ENCODE results near the gene SCFD2. TPM values are rescaled to one million over a fixed set of nuclear protein-coding genes. Genes with fewer than 3 reads are reported as not detected.

The SCFD2 gene
- total and polyA plus RNA-seq, 10 of the 15 experiments (the other 5 are each of a cell fraction or from before 2014, with no cell fraction given), result 4.8 to 37.6 (median 24.9) TPM

DNA sequence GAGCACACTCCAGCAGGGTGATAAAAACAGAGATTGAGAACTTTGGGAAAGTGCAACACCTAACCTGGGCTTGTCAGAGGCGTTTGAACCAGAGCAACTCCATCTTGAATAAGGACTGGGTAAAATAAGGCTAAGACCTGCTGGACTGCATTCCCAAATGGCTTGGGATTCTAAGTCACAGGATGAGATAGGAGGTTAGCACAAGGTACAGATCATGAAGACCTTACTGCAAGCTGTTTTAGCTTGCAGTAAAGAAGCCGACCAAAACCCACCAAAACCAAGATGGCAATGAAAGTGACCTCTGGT is 43.9 kb downstream of the SCFD2 start:
- Histone ChIP-seq H3K4me1 (ENCODE audit: control insufficient read depth, insufficient read depth, low read length) (no peaks in the 10 kb centered on the region), H3K27me3 (replicated peaks in 1 of 2; ENCODE audit: control insufficient read depth in 2 of 2, insufficient read depth in 2 of 2, low read length in 1 of 2) (no peaks in the 10 kb centered on the region), H3K4me3 (no peak overlapping the region), H2AFZ (ENCODE audit: control insufficient read depth, low read depth, low read length) (no peak overlapping the region), H3K79me2 (ENCODE audit: control insufficient read depth, insufficient read depth, low read length) (no peaks in the 10 kb centered on the region), H3K27ac (ENCODE audit: control insufficient read depth, insufficient read depth) (no peak overlapping the region), H4K20me1 (ENCODE audit: control insufficient read depth, insufficient read depth) (no peaks in the 10 kb centered on the region), H3K9me3 (replicated peaks; ENCODE audit: control insufficient read depth, insufficient read depth, low read length) (no peaks in the 10 kb centered on the region; the same call in 2 of the 3 replicates), H3K4me2 (ENCODE audit: control insufficient read depth, insufficient read depth) (no peak overlapping the region), H3K9ac (ENCODE audit: control insufficient read depth, insufficient read depth, low read length) (no peak overlapping the region), H3K36me3 (ENCODE audit: control insufficient read depth in 2 of 2, insufficient read depth in 2 of 2, low read length in 1 of 2) (no peaks in the 10 kb centered on the region; a peak in 2 of 4 replicates)
- intact Hi-C loops (cut with micrococcal nuclease; ENCODE audit: unreplicated experiment) (no loop called here), in situ Hi-C loops (cut with MboI) (no loop called here)
- CTCF ChIA-PET, result no interaction called here
- BruUV-seq (replicated peaks), result no TSS peak
- FAIRE-seq, result no peak
- SMC1A ChIA-PET (ENCODE audit: uncharacterized antibody, unreplicated experiment), result interaction anchor here (1.4 kb wide), 1 partner anchor 14 kb away, joined by 6 read pairs; no protein-coding TSS in a partner anchor
- RAD21 ChIA-PET (ENCODE audit: unreplicated experiment), result no interaction called here
- no peak for ATAC-seq
- POLR2A ChIA-PET, result no interaction called here
- 73% methylated on average over 2 of the region's 2 CpGs for WGBS (ENCODE audit: insufficient coverage, insufficient replicate concordance, low lambda C conversion rate, missing lambda C conversion rate)
- DNase-seq (ENCODE audit: low read depth, low spot score), result no peak
- TF ChIP-seq CEBPZ (IDR thresholded peaks at IDR 0.05; ENCODE audit: low read depth, low read length) (no peak), ZNF622 (IDR thresholded peaks at IDR 0.05) (no peak), YY1 (IDR thresholded peaks at IDR 0.05; ENCODE audit: low read depth, low read length) (no peak), MXI1 (IDR thresholded peaks at IDR 0.05; ENCODE audit: low read depth, low read length) (no peak), CHD4 (IDR thresholded peaks at IDR 0.05) (no peak), RBBP5 (conservative IDR thresholded peaks at IDR 0.05) (no peak), CHD1 (IDR thresholded peaks at IDR 0.05; ENCODE audit: low read depth, low read length) (no peak), POLR2AphosphoS2 (IDR thresholded peaks at IDR 0.05; ENCODE audit: low read depth, low read length) (no peak), ATF7 (IDR thresholded peaks at IDR 0.05; ENCODE audit: low read depth) (no peak), TBL1XR1 (IDR thresholded peaks at IDR 0.05; ENCODE audit: low read depth, low read length) (no peak), EED (IDR thresholded peaks at IDR 0.05; ENCODE audit: low read depth) (no peak)
- TF ChIP-seq, protein P1, sequence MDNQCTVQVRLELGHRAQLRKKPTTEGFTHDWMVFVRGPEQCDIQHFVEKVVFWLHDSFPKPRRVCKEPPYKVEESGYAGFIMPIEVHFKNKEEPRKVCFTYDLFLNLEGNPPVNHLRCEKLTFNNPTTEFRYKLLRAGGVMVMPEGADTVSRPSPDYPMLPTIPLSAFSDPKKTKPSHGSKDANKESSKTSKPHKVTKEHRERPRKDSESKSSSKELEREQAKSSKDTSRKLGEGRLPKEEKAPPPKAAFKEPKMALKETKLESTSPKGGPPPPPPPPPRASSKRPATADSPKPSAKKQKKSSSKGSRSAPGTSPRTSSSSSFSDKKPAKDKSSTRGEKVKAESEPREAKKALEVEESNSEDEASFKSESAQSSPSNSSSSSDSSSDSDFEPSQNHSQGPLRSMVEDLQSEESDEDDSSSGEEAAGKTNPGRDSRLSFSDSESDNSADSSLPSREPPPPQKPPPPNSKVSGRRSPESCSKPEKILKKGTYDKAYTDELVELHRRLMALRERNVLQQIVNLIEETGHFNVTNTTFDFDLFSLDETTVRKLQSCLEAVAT (IDR thresholded peaks at IDR 0.05), result no peak
- TF ChIP-seq, protein P2, sequence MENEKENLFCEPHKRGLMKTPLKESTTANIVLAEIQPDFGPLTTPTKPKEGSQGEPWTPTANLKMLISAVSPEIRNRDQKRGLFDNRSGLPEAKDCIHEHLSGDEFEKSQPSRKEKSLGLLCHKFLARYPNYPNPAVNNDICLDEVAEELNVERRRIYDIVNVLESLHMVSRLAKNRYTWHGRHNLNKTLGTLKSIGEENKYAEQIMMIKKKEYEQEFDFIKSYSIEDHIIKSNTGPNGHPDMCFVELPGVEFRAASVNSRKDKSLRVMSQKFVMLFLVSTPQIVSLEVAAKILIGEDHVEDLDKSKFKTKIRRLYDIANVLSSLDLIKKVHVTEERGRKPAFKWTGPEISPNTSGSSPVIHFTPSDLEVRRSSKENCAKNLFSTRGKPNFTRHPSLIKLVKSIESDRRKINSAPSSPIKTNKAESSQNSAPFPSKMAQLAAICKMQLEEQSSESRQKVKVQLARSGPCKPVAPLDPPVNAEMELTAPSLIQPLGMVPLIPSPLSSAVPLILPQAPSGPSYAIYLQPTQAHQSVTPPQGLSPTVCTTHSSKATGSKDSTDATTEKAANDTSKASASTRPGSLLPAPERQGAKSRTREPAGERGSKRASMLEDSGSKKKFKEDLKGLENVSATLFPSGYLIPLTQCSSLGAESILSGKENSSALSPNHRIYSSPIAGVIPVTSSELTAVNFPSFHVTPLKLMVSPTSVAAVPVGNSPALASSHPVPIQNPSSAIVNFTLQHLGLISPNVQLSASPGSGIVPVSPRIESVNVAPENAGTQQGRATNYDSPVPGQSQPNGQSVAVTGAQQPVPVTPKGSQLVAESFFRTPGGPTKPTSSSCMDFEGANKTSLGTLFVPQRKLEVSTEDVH (IDR thresholded peaks at IDR 0.05; ENCODE audit: low read depth, partially characterized antibody), result no peak
- TF ChIP-seq, protein P3, sequence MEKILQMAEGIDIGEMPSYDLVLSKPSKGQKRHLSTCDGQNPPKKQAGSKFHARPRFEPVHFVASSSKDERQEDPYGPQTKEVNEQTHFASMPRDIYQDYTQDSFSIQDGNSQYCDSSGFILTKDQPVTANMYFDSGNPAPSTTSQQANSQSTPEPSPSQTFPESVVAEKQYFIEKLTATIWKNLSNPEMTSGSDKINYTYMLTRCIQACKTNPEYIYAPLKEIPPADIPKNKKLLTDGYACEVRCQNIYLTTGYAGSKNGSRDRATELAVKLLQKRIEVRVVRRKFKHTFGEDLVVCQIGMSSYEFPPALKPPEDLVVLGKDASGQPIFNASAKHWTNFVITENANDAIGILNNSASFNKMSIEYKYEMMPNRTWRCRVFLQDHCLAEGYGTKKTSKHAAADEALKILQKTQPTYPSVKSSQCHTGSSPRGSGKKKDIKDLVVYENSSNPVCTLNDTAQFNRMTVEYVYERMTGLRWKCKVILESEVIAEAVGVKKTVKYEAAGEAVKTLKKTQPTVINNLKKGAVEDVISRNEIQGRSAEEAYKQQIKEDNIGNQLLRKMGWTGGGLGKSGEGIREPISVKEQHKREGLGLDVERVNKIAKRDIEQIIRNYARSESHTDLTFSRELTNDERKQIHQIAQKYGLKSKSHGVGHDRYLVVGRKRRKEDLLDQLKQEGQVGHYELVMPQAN (conservative IDR thresholded peaks at IDR 0.05), result no peak
- TF ChIP-seq, protein P4, sequence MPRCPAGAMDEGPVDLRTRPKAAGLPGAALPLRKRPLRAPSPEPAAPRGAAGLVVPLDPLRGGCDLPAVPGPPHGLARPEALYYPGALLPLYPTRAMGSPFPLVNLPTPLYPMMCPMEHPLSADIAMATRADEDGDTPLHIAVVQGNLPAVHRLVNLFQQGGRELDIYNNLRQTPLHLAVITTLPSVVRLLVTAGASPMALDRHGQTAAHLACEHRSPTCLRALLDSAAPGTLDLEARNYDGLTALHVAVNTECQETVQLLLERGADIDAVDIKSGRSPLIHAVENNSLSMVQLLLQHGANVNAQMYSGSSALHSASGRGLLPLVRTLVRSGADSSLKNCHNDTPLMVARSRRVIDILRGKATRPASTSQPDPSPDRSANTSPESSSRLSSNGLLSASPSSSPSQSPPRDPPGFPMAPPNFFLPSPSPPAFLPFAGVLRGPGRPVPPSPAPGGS (IDR thresholded peaks at IDR 0.05; ENCODE audit: borderline replicate concordance, insufficient read depth, low read depth, low read length, poor library complexity, severe bottlenecking), result no peak
